B cell (primary cell): ENCODE measurements around the gene IAPP. TPM values are rescaled to one million over a fixed set of nuclear protein-coding genes. Genes with fewer than 3 reads are reported as not detected.

Experiments
- ATAC-seq: fragments of 200-7000 bp; cut with Tn5 transposase; one replicate; pipeline ENCODE4 v1.10.0; 2021; ENCODE audit warnings: low read depth, mild to moderate bottlenecking, moderate number of reproducible peaks, moderate library complexity
- CTCF ChIA-PET: fragments of 350-600 bp; sonication (Branson Sonifier 250); formaldehyde crosslinking; loops from one replicate; lab custom pipeline; 2021; ENCODE audit warnings: antibody characterized with exemption, inconsistent platforms; lab: Charles Lee
- POLR2A ChIA-PET: fragments of 350-600 bp; sonication (Branson Sonifier 250); formaldehyde crosslinking; loops from one replicate; lab custom pipeline; 2021; ENCODE audit warnings: antibody characterized with exemption; lab: Charles Lee
- DNase-seq: peaks from one replicate; pipeline ENCODE4 v3.0.0; 2013
- H2AFZ ChIP-seq: 2 replicates; pipeline ENCODE4 v1.6.1; 2012; ENCODE audit warnings: mild to moderate bottlenecking, low read depth, low read length; ENCODE audit not compliant: insufficient read depth, poor library complexity, severe bottlenecking
- H3K27ac ChIP-seq, 2 donors: 1 replicate in 1 of 2; 2 replicates in 1 of 2; pipeline ENCODE4 v1.5.1; 2012 to 2013; ENCODE audit warnings: low read length in 2 of 2, mild to moderate bottlenecking in 2 of 2, moderate library complexity in 1 of 2
- H3K27me3 ChIP-seq, 4 experiments: fragments of 200-600 bp in 1 of 4; sonication (generic) in 1 of 4; replicated peaks in 1 of 4; 1 replicate in 2 of 4; 2 replicates in 2 of 4; pipeline versions ENCODE4 v1.6.1 to v1.7.0; 2013 to 2016; ENCODE audit warnings: low read length in 3 of 4, mild to moderate bottlenecking in 2 of 4, mixed read lengths in 1 of 4, moderate library complexity in 1 of 4; ENCODE audit not compliant: insufficient read depth in 4 of 4, control insufficient read depth in 3 of 4; ENCODE audit errors: control extremely low read depth in 1 of 4
- H3K36me3 ChIP-seq, 2 experiments: replicated peaks in 1 of 2; 1 replicate in 1 of 2; 2 replicates in 1 of 2; pipeline versions ENCODE4 v1.6.1 to v1.7.1; 2013; ENCODE audit warnings: low read length in 1 of 2; ENCODE audit not compliant: insufficient read depth in 2 of 2, control insufficient read depth in 1 of 2; ENCODE audit errors: control extremely low read depth in 1 of 2, extremely low read depth in 1 of 2
- H3K4me1 ChIP-seq, 2 donors: fragments of 200-600 bp in 1 of 2; sonication (generic) in 1 of 2; 1 replicate in 1 of 2; 2 replicates in 1 of 2; pipeline versions ENCODE4 v1.5.1 to v1.6.1; 2013 to 2017; ENCODE audit warnings: low read length in 2 of 2; ENCODE audit not compliant: control insufficient read depth in 2 of 2, insufficient read depth in 2 of 2
- H3K4me2 ChIP-seq: replicated peaks from 2 replicates; pipeline ENCODE3; 2012; ENCODE audit warnings: mild to moderate bottlenecking, low read depth, low read length; ENCODE audit not compliant: poor library complexity, severe bottlenecking
- H3K4me3 ChIP-seq, 5 experiments: fragments of 200-600 bp in 1 of 5; sonication (generic) in 1 of 5; 1 replicate in 3 of 5; 2 replicates in 2 of 5; pipeline versions ENCODE4 v1.5.1 to v1.7.0; 2011 to 2016; ENCODE audit warnings: low read length in 4 of 5, mild to moderate bottlenecking in 4 of 5, low read depth in 2 of 5, control low read depth in 1 of 5, moderate library complexity in 1 of 5; ENCODE audit not compliant: insufficient read depth in 1 of 5; ENCODE audit errors: control extremely low read depth in 1 of 5, extremely low read depth in 1 of 5
- H3K79me2 ChIP-seq: fragments of 200-600 bp; sonication (generic); one replicate; pipeline ENCODE4 v1.6.0; 2016; ENCODE audit warnings: low read length; ENCODE audit not compliant: control insufficient read depth, insufficient read depth
- H3K9ac ChIP-seq: fragments of 200-600 bp; sonication (generic); 2 replicates; pipeline ENCODE4 v1.6.1; 2017; ENCODE audit warnings: mild to moderate bottlenecking, low read length, moderate library complexity
- H3K9me3 ChIP-seq, 3 donors: one replicate each; pipeline versions ENCODE4 v1.6.1 to v1.7.1; 2013; ENCODE audit warnings: low read length in 2 of 3; ENCODE audit not compliant: control insufficient read depth in 2 of 3, insufficient read depth in 1 of 3; ENCODE audit errors: control extremely low read depth in 1 of 3
- H4K20me1 ChIP-seq: 2 replicates; pipeline ENCODE4 v1.6.0; 2012; ENCODE audit warnings: mild to moderate bottlenecking, low read length; ENCODE audit not compliant: insufficient read depth, control insufficient read depth, poor library complexity, severe bottlenecking
- H3K27ac Mint-ChIP-seq: one replicate; pipeline ENCODE4 v1.8.0; 2021; ENCODE audit warnings: mixed read lengths
- H3K27me3 Mint-ChIP-seq: one replicate; pipeline ENCODE4 v1.8.0; 2021; ENCODE audit warnings: mixed read lengths
- H3K4me1 Mint-ChIP-seq: one replicate; pipeline ENCODE4 v1.8.0; 2021; ENCODE audit warnings: mixed read lengths
- H3K4me3 Mint-ChIP-seq: one replicate; pipeline ENCODE4 v1.8.0; 2021; ENCODE audit warnings: mixed read lengths
- H3K9me3 Mint-ChIP-seq: one replicate; pipeline ENCODE4 v1.8.0; 2022; ENCODE audit warnings: mixed read lengths; ENCODE audit not compliant: insufficient read depth
- EZH2 ChIP-seq: IDR thresholded peaks from 2 replicates; pipeline ENCODE4 v1.6.1; 2012; ENCODE audit warnings: borderline replicate concordance, low read depth, mild to moderate bottlenecking, moderate library complexity, low read length; ENCODE audit not compliant: insufficient read depth, poor library complexity, severe bottlenecking
- WGBS: methylation state at CpG from one replicate; pipeline ENCODE4 v1.1.5; 2013; ENCODE audit warnings: missing lambda C conversion rate; ENCODE audit not compliant: insufficient coverage; 5-methylcytosine and 5-hydroxymethylcytosine counted together
- intact Hi-C: fragments of 100-400 bp; cut with micrococcal nuclease; formaldehyde crosslinking; loops from one replicate; pipeline ENCODE4 v1.10.0; 2022
- polyA plus RNA-seq: library from polyadenylated mRNA; depleted of rRNA; stranded (reverse); fragments of >200 nt; gene quantifications from 2 replicates; pipeline ENCODE4 v1.2.3, GENCODE V29; 2012
- total RNA-seq, 2 donors: library from RNA; stranded (reverse); fragments of 120-200 nt in 1 of 2; gene quantifications; 1 replicate in 1 of 2; 2 replicates in 1 of 2; pipeline versions ENCODE4 v1.2.3 to v1.2.4, GENCODE V29; 2013 to 2022
- TF ChIP-seq, protein P1 (sequence below): fragments of 200-600 bp; IDR thresholded peaks from one replicate; pipeline ENCODE4 v1.8.0; 2022; ENCODE audit warnings: antibody characterized with exemption, mild to moderate bottlenecking

The IAPP gene
- total and polyA plus RNA-seq, 2 donors (not counting 1 experiment from before 2014, with no cell fraction given): not detected

DNA sequence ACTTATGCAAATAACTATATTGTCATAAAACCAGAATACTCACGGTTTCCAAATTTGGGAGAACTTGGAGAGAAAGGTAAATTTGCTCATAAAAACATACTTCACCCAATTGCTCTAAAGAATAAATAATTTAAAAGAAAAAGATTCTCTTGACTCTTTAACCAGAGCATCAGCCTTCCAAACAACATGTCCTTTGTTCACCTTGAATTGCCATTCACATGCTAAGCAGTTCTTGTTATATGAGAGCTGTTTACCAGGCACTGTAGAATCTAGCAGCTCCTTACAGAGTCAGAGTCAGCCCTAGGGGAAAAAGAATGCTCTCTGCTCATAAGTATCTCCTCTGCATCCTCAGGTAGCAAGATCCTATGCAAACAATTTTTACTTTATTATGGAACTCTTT is 48.2 kb upstream of the IAPP start:
- WGBS: no CpG with 5 or more reads among the region's 1 CpG
- Histone ChIP-seq H3K9me3 (peaks cover 0 to 11% (median 7%) of the 10 kb centered on the region in 3 donors), H3K4me1 (no peaks in the 10 kb centered on the region), H3K36me3 (no peaks in the 10 kb centered on the region), H3K27me3 (no peaks in the 10 kb centered on the region), H3K9ac (no peak overlapping the region), H4K20me1 (no peaks in the 10 kb centered on the region), H3K4me3 (no peak overlapping the region), H2AFZ (no peak overlapping the region), H3K79me2 (no peaks in the 10 kb centered on the region), H3K27ac (no peak overlapping the region), H3K4me2 (no peak overlapping the region)
- H3K4me3 Mint-ChIP-seq: no peak overlapping the region
- H3K27ac Mint-ChIP-seq: no peak overlapping the region
- TF ChIP-seq, protein P1, sequence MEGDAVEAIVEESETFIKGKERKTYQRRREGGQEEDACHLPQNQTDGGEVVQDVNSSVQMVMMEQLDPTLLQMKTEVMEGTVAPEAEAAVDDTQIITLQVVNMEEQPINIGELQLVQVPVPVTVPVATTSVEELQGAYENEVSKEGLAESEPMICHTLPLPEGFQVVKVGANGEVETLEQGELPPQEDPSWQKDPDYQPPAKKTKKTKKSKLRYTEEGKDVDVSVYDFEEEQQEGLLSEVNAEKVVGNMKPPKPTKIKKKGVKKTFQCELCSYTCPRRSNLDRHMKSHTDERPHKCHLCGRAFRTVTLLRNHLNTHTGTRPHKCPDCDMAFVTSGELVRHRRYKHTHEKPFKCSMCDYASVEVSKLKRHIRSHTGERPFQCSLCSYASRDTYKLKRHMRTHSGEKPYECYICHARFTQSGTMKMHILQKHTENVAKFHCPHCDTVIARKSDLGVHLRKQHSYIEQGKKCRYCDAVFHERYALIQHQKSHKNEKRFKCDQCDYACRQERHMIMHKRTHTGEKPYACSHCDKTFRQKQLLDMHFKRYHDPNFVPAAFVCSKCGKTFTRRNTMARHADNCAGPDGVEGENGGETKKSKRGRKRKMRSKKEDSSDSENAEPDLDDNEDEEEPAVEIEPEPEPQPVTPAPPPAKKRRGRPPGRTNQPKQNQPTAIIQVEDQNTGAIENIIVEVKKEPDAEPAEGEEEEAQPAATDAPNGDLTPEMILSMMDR: no peak
- TF ChIP-seq EZH2: no peak
- no peaks in the 10 kb centered on the region for H3K27me3 Mint-ChIP-seq
- no peaks in the 10 kb centered on the region for H3K4me1 Mint-ChIP-seq
- DNase-seq: no peak
- H3K9me3 Mint-ChIP-seq: peaks cover 7% of the 10 kb centered on the region
- POLR2A ChIA-PET: no interaction called here
- ATAC-seq: no peak
- intact Hi-C loops: no loop called here
- CTCF ChIA-PET: no interaction called here

DNA sequence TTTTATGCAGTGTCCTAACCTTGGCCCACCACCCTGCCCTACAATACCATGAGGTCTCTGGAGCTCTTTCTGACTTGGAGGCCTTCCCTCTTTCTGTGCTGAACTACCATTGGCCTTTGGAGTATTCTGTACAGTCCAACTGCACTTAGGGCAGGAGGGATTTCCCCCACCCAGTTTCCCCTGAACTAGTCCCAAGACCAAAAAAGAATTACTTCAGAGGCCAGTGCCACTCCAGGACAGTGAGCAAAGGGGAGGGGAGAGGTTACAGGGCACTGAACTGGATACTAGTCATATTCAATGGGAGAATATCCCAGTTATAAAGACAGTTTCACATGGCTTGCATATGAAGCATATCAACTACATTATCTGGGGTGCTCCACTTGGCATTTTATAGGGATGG is 44.1 kb upstream of the IAPP start:
- no peak overlapping the region for H3K4me3 ChIP-seq
- no peak for DNase-seq
- no peaks in the 10 kb centered on the region for H3K27me3 ChIP-seq
- H3K36me3 ChIP-seq: no peaks in the 10 kb centered on the region
- H3K4me1 ChIP-seq: no peaks in the 10 kb centered on the region
- Mint-ChIP-seq H3K4me3 (no peak overlapping the region), H3K27me3 (no peaks in the 10 kb centered on the region), H3K27ac (no peak overlapping the region), H3K9me3 (peaks cover 8% of the 10 kb centered on the region), H3K4me1 (no peaks in the 10 kb centered on the region)
- H3K9me3 ChIP-seq: peaks cover 1 to 12% (median 11%) of the 10 kb centered on the region in 3 donors
- H3K9ac ChIP-seq: no peak overlapping the region
- POLR2A ChIA-PET: no interaction called here
- no peak overlapping the region for H3K27ac ChIP-seq
- ATAC-seq: no peak
- intact Hi-C loops: no loop called here
- CTCF ChIA-PET: no interaction called here
- H3K4me2 ChIP-seq: no peak overlapping the region
- H3K79me2 ChIP-seq: no peaks in the 10 kb centered on the region
- no peaks in the 10 kb centered on the region for H4K20me1 ChIP-seq
- no peak for TF ChIP-seq EZH2
- TF ChIP-seq, protein P1: no peak
- no peak overlapping the region for H2AFZ ChIP-seq
